Gastroesophageal sphincter (tissue), 2 donors: ENCODE measurements around the gene FETUB.

Experiments
- POLR2A ChIP-seq, 2 donors: fragments of 450-650 bp; IDR thresholded peaks; one replicate each; pipeline ENCODE4 v1.6.1; 2017; ENCODE audit warnings: antibody characterized with exemption in 2 of 2, mild to moderate bottlenecking in 2 of 2, moderate library complexity in 1 of 2
- POLR2AphosphoS5 ChIP-seq: sonication (generic); formaldehyde crosslinking; IDR thresholded peaks from one replicate; pipeline ENCODE4 v1.6.1; 2017; ENCODE audit warnings: antibody characterized with exemption

- TF ChIP-seq POLR2A (IDR thresholded peaks at IDR 0.05) (no peak), POLR2AphosphoS5 (no peak)
These were observed 45.5 kb upstream of the FETUB start for GRCh38 chr3:186594591-186595113.
